HL-60 (cell line): ENCODE measurements around the gene GJA1.
"Not testable (repeated sequence)": the region's sequence is repeated elsewhere in the genome, so short reads cannot be mapped to it uniquely, and the experiment has no call there.

Experiments
- DNase-seq, 2 experiments: peaks; one replicate each; pipeline ENCODE4 v3.0.0-alpha.2; 2010 to 2020; ENCODE audit warnings: low read depth in 1 of 2, low spot score in 1 of 2
- H3K27ac ChIP-seq: fragments of 250-450 bp; sonication (Bioruptor Pico); replicated peaks from 2 replicates; pipeline ENCODE4 v1.5.1; 2020; ENCODE audit warnings: mild to moderate bottlenecking, moderate library complexity
- H3K27me3 ChIP-seq: fragments of 250-450 bp; sonication (Bioruptor Pico); 2 replicates; pipeline ENCODE4 v1.5.1; 2021; ENCODE audit warnings: mild to moderate bottlenecking, moderate library complexity; ENCODE audit not compliant: insufficient read depth, poor library complexity, severe bottlenecking
- H3K4me3 ChIP-seq: replicated peaks from 2 replicates; pipeline ENCODE4 v1.5.1; 2011; ENCODE audit warnings: mild to moderate bottlenecking, control low read depth, low read length; ENCODE audit not compliant: insufficient read depth
- GABPA ChIP-seq: IDR thresholded peaks from 2 replicates; pipeline ENCODE4 v1.6.1; 2012; ENCODE audit warnings: low read depth
- POLR2AphosphoS5 ChIP-seq: IDR thresholded peaks from 2 replicates; pipeline ENCODE4 v1.6.1; 2012; ENCODE audit warnings: low read depth
- SPI1 ChIP-seq: IDR thresholded peaks from 2 replicates; pipeline ENCODE4 v1.6.1; 2012; ENCODE audit warnings: low read depth, mild to moderate bottlenecking, borderline replicate concordance
- long read RNA-seq: library from polyadenylated mRNA; unstranded; transcript quantifications from one replicate; pipeline ENCODE4 v2.0.0, GENCODE V29; 2020
- TF ChIP-seq, protein P1 (sequence below): IDR thresholded peaks from 2 replicates; pipeline ENCODE4 v1.6.1; 2012; ENCODE audit warnings: low read depth; ENCODE audit not compliant: insufficient replicate concordance
- TF ChIP-seq, protein P2 (sequence below): IDR thresholded peaks from one replicate; pipeline ENCODE4 v1.5.1; 2011; ENCODE audit warnings: low read length, control low read depth, inconsistent platforms; ENCODE audit not compliant: insufficient read depth

GJA1 gene
- long read RNA-seq: 0 reads

DNA sequence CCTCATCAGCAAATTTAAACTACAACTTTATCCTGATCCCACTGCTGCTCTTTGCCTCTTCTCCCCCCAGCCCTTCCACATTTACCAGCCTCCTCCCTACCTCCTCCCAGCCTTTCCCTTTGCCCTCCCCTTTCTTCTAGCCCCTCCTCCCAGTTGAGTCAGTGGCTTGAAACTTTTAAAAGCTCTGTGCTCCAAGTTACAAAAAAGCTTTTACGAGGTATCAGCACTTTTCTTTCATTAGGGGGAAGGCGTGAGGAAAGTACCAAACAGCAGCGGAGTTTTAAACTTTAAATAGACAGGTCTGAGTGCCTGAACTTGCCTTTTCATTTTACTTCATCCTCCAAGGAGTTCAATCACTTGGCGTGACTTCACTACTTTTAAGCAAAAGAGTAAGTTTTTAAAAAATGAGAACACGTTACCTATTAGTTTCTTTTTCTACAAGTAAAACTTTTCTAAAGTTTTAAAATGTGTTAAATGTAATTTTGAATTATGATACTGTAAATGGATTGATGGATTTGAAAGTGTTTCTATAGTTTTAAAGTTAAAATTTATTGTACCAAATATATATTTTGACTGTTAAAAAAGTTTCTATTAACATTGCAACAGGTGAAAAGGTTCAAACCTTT lies at the start of gene GJA1:
Gene GJA1, plus strand, starts transcription at position 203 of the 626 bp plus-strand sequence. CDS start 11,202 bp downstream, outside the sequence.
- Histone ChIP-seq H3K4me3 (no peak within 1 kb of the TSS), H3K27ac (no peak within 1 kb of the TSS), H3K27me3 (peaks cover 15% of the 10 kb centered on the region)
- DNase-seq: no peak
- TF ChIP-seq POLR2AphosphoS5 (no peak), SPI1 (no peak), GABPA (no peak)
- TF ChIP-seq, protein P1, sequence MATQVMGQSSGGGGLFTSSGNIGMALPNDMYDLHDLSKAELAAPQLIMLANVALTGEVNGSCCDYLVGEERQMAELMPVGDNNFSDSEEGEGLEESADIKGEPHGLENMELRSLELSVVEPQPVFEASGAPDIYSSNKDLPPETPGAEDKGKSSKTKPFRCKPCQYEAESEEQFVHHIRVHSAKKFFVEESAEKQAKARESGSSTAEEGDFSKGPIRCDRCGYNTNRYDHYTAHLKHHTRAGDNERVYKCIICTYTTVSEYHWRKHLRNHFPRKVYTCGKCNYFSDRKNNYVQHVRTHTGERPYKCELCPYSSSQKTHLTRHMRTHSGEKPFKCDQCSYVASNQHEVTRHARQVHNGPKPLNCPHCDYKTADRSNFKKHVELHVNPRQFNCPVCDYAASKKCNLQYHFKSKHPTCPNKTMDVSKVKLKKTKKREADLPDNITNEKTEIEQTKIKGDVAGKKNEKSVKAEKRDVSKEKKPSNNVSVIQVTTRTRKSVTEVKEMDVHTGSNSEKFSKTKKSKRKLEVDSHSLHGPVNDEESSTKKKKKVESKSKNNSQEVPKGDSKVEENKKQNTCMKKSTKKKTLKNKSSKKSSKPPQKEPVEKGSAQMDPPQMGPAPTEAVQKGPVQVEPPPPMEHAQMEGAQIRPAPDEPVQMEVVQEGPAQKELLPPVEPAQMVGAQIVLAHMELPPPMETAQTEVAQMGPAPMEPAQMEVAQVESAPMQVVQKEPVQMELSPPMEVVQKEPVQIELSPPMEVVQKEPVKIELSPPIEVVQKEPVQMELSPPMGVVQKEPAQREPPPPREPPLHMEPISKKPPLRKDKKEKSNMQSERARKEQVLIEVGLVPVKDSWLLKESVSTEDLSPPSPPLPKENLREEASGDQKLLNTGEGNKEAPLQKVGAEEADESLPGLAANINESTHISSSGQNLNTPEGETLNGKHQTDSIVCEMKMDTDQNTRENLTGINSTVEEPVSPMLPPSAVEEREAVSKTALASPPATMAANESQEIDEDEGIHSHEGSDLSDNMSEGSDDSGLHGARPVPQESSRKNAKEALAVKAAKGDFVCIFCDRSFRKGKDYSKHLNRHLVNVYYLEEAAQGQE: no peak

DNA sequence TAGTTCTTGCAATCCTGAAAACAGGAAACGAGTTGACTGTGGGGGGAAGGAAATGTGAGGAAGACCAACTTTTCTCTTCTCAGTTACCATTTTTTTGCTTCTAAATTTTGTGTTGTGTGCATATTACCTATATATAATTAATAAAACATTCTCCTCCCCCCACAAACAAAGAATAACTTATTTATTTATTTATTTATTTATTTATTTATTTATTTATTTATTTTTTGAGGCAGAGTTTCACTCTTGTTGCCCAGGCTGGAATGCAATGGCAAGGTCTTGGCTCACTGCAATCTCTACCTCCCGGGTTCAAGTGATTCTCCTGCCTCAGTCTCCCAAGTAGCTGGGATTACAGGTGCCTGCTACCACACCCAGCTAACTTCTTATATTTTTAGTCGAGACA lies 48.9 kb upstream of the GJA1 start:
- H3K27me3 ChIP-seq, H3K27ac ChIP-seq, H3K4me3 ChIP-seq, DNase-seq: not testable (repeated sequence)

DNA sequence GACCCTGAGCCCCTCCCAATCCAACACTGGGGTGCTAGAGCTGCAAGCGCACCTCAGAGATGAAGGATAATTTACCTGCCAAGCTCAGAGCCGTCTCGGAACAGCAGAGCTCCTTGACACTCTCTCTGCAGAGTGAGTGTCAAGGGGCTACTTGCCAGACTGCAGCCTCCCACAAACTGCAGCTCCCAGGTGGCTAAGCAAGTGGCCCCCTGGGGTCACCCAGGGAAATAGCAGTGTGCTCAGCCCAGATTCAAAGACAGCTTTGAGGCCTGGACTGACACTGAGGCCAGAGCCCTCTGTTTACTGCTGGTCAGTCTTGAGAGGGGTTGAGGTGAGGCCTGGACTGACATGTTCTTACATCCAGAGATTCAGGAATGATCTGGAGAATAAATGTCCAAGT lies 46.0 kb upstream of the GJA1 start:
- no peak for DNase-seq
- Histone ChIP-seq H3K27ac (no peak overlapping the region), H3K4me3 (no peak overlapping the region), H3K27me3 (no peaks in the 10 kb centered on the region)
- no peak for TF ChIP-seq POLR2AphosphoS5
- TF ChIP-seq, protein P1: no peak
- TF ChIP-seq GABPA: no peak

DNA sequence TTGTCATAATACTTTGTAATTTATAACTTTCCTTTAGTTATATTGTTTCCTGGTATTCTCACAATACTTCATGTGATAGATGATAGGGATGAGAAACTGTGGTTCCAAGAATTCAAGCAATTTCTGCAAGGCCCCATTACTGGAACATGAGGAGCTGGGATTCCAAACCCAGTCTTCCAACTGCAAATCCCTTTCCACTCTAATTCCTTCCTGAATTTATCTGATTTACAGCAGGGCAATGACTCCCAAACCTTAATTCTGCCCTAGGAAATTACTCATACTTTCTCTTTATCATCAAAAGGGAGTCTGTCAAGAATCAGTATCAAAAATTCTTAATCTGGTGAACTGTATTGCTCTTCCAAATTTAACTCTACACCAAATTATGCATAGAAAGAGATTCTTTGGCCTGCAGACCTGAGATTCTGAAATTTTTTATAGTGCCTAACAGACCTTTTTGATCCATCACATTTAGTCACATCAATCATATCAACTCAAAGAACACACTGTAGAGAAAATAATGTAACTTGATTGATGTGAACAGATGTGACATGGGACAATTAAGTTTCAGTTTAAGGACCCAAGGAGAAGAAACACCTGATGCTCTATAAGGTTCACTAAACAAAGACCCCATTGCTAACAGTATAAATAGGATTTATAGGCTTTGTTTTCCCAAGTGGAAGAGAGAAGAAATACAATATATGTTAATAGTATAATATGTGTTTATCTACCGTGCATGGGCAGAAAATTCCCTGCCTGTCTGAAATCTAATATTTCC lies 41.5 kb upstream of the GJA1 start:
- TF ChIP-seq GABPA (no peak), POLR2AphosphoS5 (no peak), SPI1 (no peak)
- TF ChIP-seq, protein P2, sequence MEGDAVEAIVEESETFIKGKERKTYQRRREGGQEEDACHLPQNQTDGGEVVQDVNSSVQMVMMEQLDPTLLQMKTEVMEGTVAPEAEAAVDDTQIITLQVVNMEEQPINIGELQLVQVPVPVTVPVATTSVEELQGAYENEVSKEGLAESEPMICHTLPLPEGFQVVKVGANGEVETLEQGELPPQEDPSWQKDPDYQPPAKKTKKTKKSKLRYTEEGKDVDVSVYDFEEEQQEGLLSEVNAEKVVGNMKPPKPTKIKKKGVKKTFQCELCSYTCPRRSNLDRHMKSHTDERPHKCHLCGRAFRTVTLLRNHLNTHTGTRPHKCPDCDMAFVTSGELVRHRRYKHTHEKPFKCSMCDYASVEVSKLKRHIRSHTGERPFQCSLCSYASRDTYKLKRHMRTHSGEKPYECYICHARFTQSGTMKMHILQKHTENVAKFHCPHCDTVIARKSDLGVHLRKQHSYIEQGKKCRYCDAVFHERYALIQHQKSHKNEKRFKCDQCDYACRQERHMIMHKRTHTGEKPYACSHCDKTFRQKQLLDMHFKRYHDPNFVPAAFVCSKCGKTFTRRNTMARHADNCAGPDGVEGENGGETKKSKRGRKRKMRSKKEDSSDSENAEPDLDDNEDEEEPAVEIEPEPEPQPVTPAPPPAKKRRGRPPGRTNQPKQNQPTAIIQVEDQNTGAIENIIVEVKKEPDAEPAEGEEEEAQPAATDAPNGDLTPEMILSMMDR: no peak
- TF ChIP-seq, protein P1: no peak
- H3K27me3 ChIP-seq: no peaks in the 10 kb centered on the region
- no peak overlapping the region for H3K4me3 ChIP-seq
- no peak for DNase-seq
- no peak overlapping the region for H3K27ac ChIP-seq
